ENCODE results near the gene ALG14. TPM values are rescaled to one million over a fixed set of nuclear protein-coding genes. Genes with fewer than 3 reads are reported as not detected.
"Not testable (repeated sequence)": the region's sequence is repeated elsewhere in the genome, so short reads cannot be mapped to it uniquely, and the experiment has no call there.

The ALG14 gene
- total RNA-seq, 1 donor from 2014 or later: 0.92 TPM

DNA sequence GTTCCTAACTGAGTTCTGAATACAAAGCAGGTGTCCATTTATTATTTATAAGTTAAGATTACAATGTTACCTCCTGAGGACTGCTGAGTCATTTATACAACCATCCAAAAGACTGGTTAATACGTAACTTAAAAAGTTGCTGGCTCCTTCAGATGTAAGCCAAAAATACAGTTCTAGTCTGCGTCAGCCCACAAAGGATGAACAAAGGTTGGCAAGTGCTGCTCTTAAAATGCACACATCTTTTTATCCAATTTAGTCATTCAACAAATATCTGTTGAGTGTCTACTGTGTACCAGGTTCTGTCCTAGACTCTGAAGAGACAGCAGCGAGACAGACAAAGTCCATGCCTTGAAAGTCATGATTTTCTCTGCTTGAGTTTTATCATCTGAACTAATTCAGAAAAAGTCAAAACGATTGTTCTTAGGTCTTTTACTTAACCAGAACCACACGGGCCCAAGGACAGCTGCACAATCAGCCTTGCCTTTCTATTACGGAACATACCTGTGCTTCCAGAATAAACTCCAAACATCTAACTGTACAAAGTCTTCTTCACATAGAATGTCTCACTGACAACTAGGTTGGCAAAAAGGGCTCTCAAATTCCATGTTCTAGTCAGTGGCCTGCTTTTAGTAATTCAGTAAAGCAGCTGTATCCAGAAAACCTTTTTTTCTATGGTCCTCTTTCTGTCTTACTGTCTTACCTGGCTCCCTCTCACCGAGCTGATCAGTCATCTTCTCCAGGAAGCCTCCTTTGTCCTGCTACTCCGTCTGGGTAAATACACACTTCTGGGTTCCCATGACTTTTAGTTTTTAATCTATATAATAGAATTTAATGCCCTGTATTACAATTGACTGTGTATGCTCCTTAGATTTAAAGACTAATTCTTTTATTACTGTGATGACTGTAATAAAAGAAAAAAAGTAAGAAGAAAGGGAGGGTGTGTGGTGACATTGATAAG, 130.3 kb downstream of the ALG14 start:
- DNase-seq (ENCODE audit: low read depth): peak; percentile 74
- Histone ChIP-seq H3K36me3 (ENCODE audit: control insufficient read depth, insufficient read depth, low read length) (no peaks in the 10 kb centered on the region), H3K27me3 (ENCODE audit: control insufficient read depth, insufficient read depth, low read length) (no peaks in the 10 kb centered on the region), H3K4me3 (ENCODE audit: low read depth, low read length) (no peak overlapping the region)
- TF ChIP-seq, protein P1, sequence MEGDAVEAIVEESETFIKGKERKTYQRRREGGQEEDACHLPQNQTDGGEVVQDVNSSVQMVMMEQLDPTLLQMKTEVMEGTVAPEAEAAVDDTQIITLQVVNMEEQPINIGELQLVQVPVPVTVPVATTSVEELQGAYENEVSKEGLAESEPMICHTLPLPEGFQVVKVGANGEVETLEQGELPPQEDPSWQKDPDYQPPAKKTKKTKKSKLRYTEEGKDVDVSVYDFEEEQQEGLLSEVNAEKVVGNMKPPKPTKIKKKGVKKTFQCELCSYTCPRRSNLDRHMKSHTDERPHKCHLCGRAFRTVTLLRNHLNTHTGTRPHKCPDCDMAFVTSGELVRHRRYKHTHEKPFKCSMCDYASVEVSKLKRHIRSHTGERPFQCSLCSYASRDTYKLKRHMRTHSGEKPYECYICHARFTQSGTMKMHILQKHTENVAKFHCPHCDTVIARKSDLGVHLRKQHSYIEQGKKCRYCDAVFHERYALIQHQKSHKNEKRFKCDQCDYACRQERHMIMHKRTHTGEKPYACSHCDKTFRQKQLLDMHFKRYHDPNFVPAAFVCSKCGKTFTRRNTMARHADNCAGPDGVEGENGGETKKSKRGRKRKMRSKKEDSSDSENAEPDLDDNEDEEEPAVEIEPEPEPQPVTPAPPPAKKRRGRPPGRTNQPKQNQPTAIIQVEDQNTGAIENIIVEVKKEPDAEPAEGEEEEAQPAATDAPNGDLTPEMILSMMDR (IDR thresholded peaks at IDR 0.05; ENCODE audit: insufficient read depth, low read length, poor library complexity, severe bottlenecking): no peak

DNA sequence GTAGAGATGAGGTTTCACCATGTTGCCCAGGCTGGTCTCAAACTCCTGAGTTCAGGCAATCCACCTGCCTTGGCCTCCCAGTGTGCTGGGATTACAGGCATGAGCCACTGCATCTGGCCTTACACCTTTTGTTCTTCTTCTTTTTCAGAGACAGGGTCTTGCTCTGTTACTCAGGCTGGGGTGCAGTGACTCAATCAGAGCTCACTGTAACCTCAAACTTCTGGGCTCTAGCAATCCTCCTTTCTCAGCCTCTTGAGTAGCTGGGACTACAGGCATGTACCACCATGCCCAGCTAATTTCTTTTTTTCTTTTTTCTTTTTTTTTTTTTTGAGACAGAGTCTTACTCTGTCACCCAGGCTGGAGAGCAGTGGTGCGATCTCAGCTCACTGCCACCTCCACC, 131.3 kb downstream of the ALG14 start:
- H3K27me3 ChIP-seq (ENCODE audit: control insufficient read depth, insufficient read depth, low read length); H3K36me3 ChIP-seq (ENCODE audit: control insufficient read depth, insufficient read depth, low read length); H3K4me3 ChIP-seq (ENCODE audit: low read depth, low read length); DNase-seq (ENCODE audit: low read depth): not testable (repeated sequence)

DNA sequence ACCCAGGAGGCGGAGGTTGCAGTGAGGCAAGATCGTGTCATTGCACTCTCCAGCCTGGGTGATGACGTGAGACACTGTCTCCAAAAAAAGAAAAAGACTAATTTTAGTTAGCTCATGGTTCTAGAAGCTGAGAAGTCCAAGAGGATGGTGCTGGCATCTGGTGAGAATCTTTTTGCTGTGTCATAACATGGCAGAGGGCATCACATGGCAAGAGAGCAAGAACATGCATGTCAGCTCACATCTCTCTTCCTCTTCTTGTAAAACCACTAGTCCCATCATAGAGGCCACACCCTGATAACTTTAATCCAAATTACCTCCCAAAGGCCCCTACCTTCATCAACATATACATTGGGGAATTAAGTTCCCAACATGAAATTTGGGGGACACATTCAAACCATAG, 132.0 kb downstream of the ALG14 start:
- Histone ChIP-seq H3K4me3 (ENCODE audit: low read depth, low read length) (no peak overlapping the region), H3K27me3 (ENCODE audit: control insufficient read depth, insufficient read depth, low read length) (no peaks in the 10 kb centered on the region), H3K36me3 (ENCODE audit: control insufficient read depth, insufficient read depth, low read length) (no peaks in the 10 kb centered on the region)
- TF ChIP-seq, protein P1 (IDR thresholded peaks at IDR 0.05; ENCODE audit: insufficient read depth, low read length, poor library complexity, severe bottlenecking): no peak
- no peak for DNase-seq (ENCODE audit: low read depth)

DNA sequence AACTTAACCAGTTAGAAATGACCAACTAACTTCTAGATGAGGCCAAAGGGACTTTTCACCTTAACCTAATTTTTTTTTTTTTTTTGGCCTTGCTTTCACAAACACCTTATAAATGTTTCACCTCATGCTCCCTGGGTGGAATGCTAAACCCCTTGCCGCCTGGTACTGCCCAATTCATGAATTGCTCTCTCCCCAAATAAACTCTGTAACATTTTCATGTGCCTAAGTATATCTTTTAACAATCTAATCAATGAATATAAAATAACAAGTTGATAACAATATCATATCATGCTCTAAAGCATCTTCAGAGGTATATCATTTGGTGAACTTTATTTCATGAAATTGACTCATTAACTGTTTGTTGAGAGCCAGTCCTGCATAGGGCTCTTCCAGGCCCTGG, 134.9 kb downstream of the ALG14 start:
- no peaks in the 10 kb centered on the region for H3K27me3 ChIP-seq (ENCODE audit: control insufficient read depth, insufficient read depth, low read length)
- TF ChIP-seq, protein P1 (IDR thresholded peaks at IDR 0.05; ENCODE audit: insufficient read depth, low read length, poor library complexity, severe bottlenecking): no peak
- H3K36me3 ChIP-seq (ENCODE audit: control insufficient read depth, insufficient read depth, low read length): peaks cover 1% of the 10 kb centered on the region
- no peak overlapping the region for H3K4me3 ChIP-seq (ENCODE audit: low read depth, low read length)
- no peak for DNase-seq (ENCODE audit: low read depth)

DNA sequence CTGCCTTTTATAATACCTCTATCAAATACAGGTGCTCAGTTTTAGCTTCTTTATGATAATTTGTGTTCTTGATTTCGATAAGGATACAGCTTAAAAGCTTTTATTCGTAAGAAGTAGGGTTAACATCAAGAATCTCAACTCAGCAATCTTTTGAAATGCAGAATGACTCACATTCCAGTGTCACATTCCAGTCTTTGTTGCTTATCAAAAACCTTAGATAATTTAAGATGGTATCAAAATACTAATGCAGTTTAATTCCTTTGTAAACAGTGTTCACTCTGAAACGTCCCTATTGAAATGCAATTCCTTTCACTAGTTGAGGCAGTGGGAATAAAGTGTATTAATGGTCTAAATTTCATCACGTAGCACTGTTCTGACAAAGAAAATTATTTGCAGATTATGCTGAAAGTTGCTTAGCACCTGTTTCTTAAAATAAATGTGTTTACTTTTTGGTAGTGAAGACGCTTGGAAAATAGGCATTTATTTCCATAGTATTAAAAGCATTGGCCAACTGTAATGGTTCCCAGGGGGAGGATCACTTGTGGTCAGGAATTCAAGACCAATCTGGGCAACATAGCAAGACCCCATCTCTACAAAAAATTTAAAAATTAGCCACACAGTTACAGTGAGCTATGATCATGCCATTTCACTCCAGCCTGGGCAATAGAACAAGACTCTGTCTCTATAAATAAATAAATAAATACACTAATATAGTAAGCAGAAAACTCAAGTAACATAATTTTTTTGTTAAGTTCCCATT, 135.7 kb downstream of the ALG14 start:
- no peak for DNase-seq (ENCODE audit: low read depth)
- peaks cover 1% of the 10 kb centered on the region for H3K36me3 ChIP-seq (ENCODE audit: control insufficient read depth, insufficient read depth, low read length)
- no peak overlapping the region for H3K4me3 ChIP-seq (ENCODE audit: low read depth, low read length)
- TF ChIP-seq, protein P1 (IDR thresholded peaks at IDR 0.05; ENCODE audit: insufficient read depth, low read length, poor library complexity, severe bottlenecking): no peak
- H3K27me3 ChIP-seq (ENCODE audit: control insufficient read depth, insufficient read depth, low read length): no peaks in the 10 kb centered on the region

DNA sequence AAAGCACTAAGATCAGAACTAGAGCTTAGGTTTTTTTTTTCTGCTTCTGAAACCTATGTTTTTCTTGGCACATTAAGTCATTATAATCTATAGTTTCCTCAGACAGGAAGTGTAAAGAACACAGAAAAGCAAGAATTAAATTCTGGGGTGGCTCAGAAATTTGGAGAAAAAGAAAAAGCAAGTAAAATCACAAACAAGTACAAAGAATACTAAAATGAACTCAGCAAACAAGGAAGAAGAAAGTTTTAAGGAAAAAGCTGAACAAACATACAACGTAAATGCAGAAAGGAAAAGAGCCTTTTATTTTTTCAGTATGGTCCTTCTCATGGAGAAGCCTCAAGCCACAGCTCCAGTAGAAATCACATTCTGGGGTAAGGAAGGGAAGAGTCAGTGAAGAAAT, 137.3 kb downstream of the ALG14 start:
- DNase-seq (ENCODE audit: low read depth): no peak
- Histone ChIP-seq H3K36me3 (ENCODE audit: control insufficient read depth, insufficient read depth, low read length) (peaks cover 1% of the 10 kb centered on the region), H3K4me3 (ENCODE audit: low read depth, low read length) (no peak overlapping the region), H3K27me3 (ENCODE audit: control insufficient read depth, insufficient read depth, low read length) (no peaks in the 10 kb centered on the region)
- TF ChIP-seq, protein P1 (IDR thresholded peaks at IDR 0.05; ENCODE audit: insufficient read depth, low read length, poor library complexity, severe bottlenecking): no peak

Data from kidney epithelial cell (primary cell).